NCI-H774 (cell line): Measurements from ENCODE around the gene OR51B4.
"Not testable (repeated sequence)": the region's sequence is repeated elsewhere in the genome, so short reads cannot be mapped to it uniquely, and the experiment has no call there.

Source experiments
- DNase-seq: peaks from one replicate; lab custom pipeline; 2025; lab: John Stamatoyannopoulos, UW

The OR51B4 gene, protein sequence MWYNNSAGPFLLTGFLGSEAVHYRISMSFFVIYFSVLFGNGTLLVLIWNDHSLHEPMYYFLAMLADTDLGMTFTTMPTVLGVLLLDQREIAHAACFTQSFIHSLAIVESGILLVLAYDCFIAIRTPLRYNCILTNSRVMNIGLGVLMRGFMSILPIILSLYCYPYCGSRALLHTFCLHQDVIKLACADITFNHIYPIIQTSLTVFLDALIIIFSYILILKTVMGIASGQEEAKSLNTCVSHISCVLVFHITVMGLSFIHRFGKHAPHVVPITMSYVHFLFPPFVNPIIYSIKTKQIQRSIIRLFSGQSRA

DNA sequence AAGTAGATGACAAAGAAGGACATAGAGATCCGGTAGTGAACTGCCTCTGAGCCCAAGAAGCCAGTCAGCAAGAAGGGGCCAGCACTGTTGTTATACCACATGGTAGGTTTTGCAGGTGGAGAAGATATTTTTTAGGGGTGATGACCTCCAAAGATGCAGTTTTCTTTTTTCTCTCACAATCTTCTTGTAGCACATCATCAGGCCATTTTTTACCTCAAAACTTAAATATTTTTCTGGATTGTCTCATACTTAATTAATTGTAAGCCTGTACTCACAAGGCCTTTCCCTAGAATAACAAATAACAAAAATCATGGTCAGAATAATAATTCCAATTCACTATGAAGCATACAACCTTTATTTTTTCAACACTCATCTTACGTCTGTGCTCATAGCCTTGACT lies at the start of gene OR51B4:
TSS of gene OR51B4 (minus strand) at position 101 of the 400 bp plus-strand sequence. CDS start at position 101, 0 bp downstream.
- no peak for DNase-seq

DNA sequence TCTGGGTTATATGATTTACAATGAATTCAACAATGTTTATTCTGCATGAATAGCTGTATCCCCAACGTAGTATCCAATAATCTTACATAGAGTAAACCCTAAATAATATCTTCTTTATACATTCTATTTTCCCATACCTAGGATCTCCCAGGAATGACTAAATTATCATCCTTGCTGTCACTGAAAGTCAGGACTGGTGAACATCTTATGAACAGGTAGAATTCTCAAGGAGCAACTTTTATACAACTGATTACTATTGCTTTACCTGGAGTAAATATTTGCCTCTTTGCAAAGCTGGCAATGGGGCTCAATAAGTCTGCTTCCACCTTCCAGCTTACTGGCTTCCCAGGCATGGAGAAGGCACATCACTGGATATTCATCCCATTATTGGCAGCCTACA lies 49.5 kb upstream of the OR51B4 start, which contains the start of gene OR51B6:
TSS of gene OR51B6 (plus strand) at position 301 of the 400 bp plus-strand sequence. CDS start at position 301, 0 bp downstream.
- DNase-seq, result no peak

DNA sequence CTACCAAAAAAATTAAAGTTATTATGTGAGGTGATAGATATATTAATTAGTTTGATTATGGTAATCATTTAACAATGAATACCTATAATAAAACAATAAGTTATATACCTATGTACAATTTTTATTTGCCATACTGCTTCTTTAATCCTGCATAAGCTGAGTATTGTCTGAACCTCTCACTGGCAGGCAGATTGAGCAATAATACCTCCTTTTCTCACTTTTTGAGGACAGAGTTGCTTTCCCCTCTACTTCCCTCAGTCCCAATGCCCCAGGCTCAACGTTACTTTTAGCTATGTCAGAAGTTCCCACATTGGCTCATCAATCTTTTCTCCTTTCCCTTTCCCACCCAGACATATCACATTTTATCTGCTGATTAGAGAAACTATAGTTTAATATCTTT lies 47.8 kb upstream of the OR51B4 start:
- DNase-seq, result no peak

DNA sequence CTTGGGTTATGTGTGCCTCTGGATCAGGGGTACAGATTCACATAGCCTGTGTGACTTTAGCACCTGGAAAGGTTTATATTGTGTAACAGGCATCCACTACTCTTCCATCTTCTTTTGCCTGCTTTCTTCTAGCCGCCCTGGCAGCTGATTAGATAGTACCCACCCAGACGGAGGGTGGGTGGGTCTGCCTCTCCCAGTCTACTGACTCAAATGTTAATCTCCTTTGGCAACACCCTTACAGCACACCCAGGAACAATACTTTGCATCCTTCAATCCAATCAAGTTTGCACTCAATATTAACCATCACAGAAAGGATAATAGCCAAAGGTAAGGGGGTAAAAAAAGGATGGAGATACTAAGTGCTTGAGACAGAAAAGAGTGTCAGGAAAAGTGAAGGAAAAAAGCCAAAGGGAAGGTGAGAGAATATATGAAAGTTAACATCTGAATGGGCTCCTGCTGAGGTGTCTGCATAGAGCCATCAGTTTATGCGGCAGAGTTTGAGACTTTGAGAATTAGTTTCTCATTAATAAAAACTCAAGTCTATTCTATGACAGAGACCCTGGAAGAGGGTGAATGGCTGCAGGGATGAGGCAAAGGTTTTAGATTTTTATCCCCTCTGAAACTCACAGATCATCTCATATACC lies 46.9 kb upstream of the OR51B4 start:
- no peak for DNase-seq

DNA sequence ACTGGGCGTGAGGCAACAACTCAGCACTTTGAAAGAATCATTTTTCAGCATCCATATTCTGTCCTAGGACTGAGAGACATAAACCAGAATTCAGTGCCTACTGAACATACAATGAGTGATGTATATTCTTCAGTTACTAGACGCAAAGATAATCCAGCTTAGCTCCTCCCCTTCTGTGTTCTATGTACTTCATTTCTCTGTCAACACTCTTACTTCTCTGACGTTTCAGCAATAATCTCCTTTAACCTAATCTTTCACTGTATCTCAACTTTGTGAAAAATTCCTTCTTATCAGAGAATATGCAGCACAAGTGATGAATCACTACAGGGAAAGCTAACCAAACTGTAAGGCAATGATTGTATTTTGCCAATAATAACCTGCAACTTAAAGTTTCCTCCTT lies 44.1 kb upstream of the OR51B4 start:
- no peak for DNase-seq

DNA sequence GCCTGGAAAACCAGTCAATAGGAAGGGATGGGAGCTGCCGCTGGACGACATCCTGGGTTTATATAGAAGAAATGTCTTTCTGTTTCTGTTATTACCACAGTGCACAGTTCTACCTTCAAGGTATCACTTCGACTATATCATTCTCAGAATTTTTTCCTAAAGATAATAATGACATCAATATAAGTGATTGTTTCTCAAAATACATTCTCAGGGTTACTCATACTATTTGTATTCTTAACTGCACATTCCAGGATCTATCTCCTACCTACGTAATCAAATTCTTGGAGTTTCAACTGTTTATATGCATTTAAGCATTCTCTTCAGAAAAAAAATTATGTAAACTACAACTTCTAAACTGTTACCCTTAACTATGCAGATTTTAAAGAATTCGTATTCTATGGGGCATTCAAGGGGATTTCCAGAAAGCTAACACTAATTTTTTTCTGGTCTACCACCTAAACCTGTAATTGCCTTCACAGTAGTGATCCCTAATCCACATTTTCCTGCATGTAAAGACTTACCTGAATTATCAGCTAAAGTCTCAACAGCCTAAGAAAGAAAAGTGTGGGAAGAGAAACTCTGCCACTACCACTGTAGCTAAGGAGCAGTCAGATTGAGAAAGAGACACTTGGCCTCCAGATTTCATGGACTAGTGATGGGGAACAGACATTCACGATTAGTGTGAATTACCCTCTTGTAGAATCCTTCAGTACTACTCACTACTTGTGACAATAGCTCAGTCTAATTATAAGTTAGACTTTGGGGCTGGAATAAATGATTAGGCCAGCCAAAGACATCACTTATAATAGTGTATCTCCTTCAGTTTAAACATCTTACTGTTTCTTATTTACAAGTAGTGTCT lies 42.0 kb upstream of the OR51B4 start, which contains the start of gene OR51B5:
TSS of gene OR51B5 (minus strand) at position 51 of the 862 bp plus-strand sequence. CDS start at position 51, 0 bp downstream.
- DNase-seq, result no peak

DNA sequence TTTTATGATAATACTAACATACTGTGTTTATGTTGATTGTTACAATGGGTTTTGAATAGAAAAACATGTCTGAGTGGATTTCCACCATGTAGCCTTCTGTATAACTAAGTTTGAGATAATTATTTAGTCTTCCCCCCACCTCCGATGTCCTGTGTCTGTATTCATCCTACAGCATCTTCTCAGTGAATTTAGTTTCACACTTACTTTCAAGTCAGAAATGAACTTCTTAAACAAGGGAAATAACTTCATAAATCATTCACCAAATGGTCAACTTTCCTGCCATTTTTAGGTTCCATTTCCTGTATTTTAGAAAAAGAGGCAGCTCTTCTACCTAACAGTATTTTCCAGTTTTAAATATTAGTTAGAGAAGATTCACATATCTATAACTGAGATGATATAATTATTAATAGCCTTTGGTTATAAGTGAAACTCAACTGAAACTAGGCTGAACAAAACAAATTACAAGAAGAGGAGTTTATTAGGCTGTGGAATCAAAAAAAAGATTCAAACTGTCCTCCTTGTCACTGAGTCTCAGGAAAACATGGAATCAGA lies 38.1 kb upstream of the OR51B4 start:
- no peak for DNase-seq

DNA sequence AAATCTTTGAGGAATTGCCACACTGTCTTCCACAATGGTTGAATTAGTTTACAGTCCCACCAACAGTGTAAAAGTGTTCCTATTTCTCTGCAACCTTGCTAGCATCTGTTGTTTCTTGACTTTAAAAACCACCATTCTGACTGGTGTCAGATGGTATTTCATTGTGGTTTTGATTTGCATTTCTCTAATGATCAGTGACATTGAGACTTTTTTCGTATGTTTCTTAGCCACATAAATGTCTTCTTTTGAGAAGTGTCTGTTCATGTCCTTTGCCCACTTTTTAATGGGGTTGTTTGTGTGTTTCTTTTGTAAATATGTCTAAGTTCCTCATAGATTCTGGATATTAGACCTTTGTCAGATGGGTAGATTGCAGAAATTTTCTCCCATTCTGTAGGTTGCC lies 35.5 kb upstream of the OR51B4 start:
- DNase-seq, result not testable (repeated sequence)

DNA sequence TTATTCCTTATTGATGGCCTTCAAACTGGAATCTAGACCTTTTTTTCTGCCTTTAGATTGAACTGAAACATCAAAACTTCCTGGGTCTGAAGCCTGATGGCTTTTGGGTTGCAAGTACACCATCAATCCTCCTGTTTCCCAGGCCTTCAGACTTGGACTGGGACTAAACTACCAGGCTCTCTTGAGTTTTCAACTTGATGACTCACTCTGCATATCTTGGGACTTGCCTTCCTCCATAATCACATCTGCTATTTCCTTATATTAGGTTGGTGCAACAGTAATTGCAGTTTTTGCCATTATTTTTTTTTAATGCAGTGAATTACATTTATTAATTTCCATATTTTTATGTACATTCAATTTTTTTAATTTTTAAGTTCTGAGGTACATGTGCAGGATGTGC lies 34.6 kb upstream of the OR51B4 start:
- DNase-seq, result no peak

DNA sequence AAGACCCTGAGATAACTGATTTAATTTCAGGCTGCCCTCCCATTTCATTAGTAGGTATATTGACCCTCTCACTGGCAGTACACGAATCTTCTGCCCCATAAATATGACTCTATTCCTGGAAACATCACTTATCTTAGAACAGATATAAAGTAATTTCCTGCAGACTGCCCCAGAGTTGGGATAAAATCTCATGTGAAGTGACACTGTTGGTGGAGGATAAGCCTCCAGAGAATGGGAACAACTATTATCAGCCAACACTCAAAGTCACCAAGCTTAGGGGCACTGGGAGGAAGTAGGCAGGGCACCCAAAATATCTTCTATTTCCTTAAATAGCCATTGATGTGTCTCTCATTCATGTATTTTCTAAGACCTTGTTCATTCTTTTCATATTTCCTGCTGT lies 33.4 kb upstream of the OR51B4 start:
- DNase-seq, result no peak

DNA sequence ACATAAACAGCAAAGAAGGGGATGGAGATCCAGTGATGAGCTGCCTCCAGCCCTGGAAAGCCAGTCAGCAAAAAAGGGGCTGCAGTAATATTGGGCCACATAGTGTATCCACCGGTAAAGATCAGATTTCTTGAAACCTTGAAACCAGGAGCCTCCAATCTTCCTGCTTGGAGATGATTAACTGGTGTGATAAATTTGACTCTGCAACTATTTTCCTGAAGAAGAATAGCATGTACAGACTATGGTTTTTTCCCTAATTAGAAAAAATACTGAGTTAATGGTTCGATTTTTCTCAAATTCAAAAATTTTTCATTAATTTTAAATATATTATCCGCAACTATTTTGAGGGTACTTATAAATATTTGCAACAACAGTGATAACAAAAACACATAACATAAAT lies 22.5 kb upstream of the OR51B4 start, which contains the start of gene OR51B2:
TSS of gene OR51B2 (minus strand) at position 101 of the 400 bp plus-strand sequence. CDS start at position 101, 0 bp downstream.
- no peak for DNase-seq

DNA sequence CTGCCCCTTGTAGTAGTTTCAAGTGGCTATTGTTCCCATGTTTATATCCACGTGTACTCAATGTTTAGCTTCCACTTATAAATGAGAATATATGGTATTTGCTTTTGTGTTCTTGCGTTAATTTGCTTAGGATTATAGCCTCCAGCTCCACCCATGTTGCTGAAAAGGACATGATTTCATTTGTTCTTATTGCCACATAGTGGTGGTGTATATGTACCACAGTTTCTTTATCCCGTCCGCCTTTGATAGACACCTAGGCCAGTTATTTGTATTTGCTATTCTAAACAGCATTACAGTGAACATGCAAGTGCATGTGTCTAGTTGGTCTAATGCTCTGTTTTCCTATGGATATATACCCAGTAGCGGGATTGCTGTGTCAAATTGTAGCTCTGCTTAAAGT lies 15.5 kb upstream of the OR51B4 start:
- DNase-seq, result no peak

DNA sequence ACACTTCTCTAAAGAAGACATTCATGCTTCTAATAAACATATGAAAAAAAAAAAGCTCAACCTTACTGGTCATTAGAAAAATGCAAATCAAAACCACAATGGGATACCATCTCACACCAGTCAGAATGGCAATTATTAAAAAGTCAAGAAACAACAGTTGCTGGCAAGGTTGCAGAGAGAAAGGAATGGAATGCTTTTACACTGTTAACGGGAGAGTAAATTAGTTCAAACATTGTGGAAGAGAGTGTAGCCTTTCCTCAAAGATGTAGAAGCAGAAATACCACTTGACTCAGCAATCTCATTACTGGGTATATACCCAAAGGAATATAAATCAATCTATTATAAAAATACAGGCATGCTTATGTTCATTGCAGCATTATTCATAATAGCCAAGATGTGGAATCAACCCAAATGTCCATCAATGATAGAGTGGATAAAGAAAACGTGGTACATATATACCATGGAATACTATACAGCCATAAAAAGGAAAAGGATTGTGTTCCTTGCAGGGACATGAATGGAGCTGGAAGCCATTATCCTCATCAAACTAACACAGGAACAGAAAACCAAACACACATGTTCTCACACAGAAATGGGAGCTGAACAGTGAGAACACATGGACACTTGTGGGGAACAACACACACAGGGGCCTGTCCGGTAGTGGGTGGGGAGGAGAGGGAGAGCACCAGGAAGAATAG lies 11.7 kb upstream of the OR51B4 start:
- not testable (repeated sequence) for DNase-seq

DNA sequence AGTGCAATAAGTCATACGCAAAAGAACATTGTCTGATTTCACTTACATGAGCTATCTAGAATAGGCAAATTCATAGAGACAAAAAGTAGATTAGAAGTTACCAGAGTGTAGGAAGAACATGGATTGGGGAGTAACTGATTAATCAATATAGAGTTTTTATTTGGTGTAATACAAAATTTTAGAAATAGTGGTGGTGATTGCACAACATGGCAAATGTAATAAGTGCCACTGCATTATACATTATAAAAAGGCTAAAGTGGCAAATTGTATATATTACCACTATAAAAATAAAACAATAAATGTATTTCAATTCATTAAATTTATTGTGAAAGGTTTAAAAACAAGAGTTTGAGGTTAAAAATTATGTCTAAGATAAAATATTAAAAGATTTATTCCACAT lies 8.7 kb upstream of the OR51B4 start:
- no peak for DNase-seq

DNA sequence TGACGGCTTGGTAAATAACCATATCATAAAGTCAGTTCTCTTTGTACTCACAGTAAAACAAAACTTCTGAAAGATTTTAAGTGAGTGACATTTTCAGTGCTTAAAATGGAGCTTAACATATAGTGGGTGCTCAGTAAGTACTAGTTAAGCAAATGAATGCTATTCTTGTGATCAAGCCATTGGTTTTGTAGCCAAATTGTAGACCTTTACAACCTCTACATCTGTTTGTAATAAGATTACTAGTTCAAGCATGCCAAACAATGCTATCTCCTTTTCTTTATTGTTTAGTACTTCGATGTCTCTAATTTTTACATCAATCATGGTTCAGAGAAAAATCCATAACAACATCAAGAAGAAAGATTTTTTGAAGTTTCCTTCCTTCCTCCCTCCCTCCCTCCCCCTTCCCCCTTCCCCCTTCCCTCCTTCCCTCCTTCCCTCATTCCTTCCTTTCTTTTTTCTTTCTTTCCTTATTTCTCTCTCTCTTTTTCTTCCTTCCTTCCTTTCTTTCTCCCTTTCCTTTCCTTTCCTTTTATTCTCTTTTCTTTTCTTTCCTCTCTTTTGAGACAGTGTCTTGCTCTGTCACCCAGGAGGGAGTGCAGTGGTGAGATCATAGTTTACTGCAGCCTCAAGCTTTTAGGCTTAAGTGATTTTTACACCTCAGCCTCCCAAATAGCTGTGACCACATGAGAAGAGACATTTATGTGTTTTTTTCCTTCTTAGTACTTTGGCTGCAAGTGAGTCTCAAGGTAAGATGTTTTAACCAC lies 5.7 kb upstream of the OR51B4 start:
- DNase-seq, result no peak

DNA sequence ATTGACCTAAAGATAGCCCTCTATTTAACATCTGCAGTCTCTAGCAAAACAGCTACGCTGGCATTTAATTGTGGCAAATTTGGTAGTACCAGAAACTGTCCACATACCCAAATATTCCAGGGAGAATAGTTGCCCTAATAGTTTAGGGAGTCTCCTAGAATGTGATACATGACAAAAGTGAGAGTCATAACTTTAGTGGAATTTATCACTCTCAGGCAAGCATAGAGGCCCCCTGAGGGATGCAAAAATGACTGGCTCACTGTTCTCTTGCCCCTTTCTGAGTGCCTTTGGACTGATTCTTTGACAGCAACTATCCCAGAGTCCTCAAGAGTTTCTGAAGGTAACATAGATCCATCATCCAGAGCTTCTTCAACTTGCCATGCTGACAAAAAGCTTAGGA lies 2.3 kb upstream of the OR51B4 start:
- no peak for DNase-seq

DNA sequence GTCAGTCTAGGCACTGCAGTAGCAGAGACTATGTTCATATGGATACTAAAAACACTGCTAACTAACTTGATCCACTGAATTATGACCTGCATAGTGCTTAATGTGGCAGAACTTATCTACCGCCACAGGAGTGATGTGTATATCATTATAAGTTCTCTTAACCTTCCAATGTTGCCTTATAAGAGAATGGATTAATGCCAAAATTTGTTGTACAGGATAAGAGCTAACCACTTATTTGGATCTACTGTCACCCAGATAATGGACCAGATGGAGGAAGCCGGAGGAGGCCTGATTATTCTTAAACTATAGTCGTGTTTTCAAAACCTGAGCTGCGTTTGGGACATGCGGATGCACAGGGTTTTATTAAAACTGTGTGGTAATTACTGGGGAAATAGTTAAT lies 1.9 kb upstream of the OR51B4 start:
- no peak for DNase-seq

DNA sequence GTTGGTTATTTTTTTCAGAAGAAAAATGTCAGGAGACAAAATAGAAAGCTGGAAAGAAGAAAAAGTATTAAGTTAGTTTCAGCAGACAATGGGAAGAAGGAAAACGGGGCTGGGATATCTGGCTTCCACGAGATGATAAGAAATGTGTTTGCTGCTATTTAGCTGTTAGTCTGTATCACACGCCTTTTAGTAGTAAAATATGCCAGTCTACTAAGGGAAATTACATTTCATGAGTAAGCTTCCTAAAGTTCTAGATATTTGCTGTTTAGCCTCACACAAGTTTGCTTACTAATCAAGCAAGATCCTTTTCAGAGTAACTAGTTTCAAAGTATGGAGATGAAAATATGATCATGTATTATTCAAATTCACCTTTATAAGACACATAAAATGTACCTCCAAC lies 1.5 kb downstream of the OR51B4 start:
- no peak for DNase-seq

DNA sequence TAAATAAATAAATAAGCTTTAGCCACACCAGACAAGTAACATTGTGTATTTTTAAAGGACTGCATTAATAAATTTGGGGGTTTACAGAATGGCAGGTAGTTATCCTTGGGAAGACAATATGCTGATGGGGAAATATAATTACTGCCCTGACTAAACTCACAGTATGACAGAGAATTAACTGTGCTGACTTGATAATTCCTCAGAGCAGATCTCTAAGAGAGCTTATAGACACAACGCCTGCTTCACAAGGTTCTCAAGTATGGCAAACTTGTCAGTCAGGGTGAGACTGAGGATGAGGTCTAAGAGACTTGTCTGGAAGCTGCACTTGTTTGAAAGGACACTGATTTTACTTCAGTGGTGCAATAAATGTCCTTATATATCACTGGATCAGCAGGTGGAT lies 3.3 kb downstream of the OR51B4 start:
- DNase-seq, result no peak

DNA sequence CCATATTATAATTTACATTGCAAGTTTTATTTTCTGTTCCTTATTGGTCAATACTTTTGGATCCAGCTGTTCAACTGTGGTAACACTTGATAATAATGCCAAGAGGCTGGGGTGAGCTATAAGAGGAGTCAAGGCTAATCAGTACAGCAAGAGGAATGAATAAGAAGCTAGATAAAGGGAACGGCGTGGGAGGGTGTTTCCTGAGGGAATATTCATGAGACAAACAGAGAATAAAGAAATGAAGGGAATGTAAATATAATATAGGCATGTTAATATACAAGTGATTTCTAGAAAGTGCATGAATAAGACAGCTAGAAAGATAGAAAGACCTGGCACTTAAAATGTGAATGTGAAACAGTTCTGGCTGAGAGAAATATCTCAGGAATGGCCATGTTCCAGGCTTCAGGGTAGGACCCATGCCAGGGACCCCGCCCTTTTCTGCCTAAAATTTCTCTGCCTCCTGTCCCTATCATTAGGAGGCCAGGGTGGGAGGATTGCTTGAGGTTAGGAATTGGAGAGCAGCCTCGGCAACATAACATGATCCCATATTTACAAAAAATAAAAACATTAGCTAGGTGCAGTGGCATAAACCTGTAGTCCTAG lies 3.9 kb downstream of the OR51B4 start:
- no peak for DNase-seq
